Upper lobe of left lung (tissue), 4 donors: ENCODE measurements around the gene PUM1.

Experiments
- EP300 ChIP-seq, 4 donors: sonication (generic); formaldehyde crosslinking; IDR thresholded peaks; one replicate each; pipeline ENCODE4 v1.5.1; 2017; ENCODE audit warnings: antibody characterized with exemption in 4 of 4, control low read depth in 2 of 4
- POLR2A ChIP-seq, 4 donors: fragments of 450-650 bp; IDR thresholded peaks; one replicate each; pipeline ENCODE4 v1.5.1; 2016 to 2017; ENCODE audit warnings: antibody characterized with exemption in 4 of 4, mild to moderate bottlenecking in 2 of 4
- POLR2AphosphoS5 ChIP-seq, 2 donors: sonication (generic); formaldehyde crosslinking; IDR thresholded peaks; one replicate each; pipeline ENCODE4 v1.5.1; 2017; ENCODE audit warnings: antibody characterized with exemption in 2 of 2
- TF ChIP-seq, protein P1 (sequence below), 6 experiments: fragments of 450-650 bp in 4 of 6; fragments of 200-600 bp in 2 of 6; sonication (generic) in 2 of 6; IDR thresholded peaks; one replicate each; pipeline ENCODE4 v1.5.1; 2016 to 2019; ENCODE audit warnings: antibody characterized with exemption in 6 of 6

DNA sequence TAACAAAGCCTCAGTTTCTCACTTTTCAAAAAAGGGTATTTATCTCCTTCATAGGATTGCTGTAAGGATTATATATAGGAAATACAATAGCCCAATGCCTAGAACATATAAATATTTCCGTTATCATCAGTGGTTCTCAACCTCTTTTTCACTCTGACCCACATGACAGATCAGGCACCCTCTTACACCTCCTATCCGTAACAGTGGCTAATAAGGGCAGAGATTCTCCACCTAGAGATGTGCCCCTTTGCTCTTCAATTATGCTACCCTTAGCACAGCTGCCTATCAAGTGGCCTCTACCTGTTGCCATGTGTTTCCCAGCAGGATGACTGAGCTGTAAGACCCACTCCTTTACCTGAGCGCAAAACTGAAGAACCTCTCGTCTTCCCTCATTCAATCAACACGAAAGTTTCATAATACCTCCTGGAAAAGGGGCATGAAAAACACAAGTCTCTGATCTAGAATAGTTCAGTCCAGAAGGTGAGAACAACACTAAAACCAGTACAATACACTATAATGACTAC, 10.5 kb downstream of the PUM1 start:
- TF ChIP-seq POLR2AphosphoS5 (IDR thresholded peaks at IDR 0.05) (no peak), POLR2A (IDR thresholded peaks at IDR 0.05) (no peak), EP300 (IDR thresholded peaks at IDR 0.05) (no peak)
- TF ChIP-seq, protein P1, sequence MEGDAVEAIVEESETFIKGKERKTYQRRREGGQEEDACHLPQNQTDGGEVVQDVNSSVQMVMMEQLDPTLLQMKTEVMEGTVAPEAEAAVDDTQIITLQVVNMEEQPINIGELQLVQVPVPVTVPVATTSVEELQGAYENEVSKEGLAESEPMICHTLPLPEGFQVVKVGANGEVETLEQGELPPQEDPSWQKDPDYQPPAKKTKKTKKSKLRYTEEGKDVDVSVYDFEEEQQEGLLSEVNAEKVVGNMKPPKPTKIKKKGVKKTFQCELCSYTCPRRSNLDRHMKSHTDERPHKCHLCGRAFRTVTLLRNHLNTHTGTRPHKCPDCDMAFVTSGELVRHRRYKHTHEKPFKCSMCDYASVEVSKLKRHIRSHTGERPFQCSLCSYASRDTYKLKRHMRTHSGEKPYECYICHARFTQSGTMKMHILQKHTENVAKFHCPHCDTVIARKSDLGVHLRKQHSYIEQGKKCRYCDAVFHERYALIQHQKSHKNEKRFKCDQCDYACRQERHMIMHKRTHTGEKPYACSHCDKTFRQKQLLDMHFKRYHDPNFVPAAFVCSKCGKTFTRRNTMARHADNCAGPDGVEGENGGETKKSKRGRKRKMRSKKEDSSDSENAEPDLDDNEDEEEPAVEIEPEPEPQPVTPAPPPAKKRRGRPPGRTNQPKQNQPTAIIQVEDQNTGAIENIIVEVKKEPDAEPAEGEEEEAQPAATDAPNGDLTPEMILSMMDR (IDR thresholded peaks at IDR 0.05), result no peak
